HEK293 (cell line): ENCODE data around the gene DYNLT2.

Source experiments
- CTCF ChIA-PET: fragments of 350-600 bp; formaldehyde crosslinking; extraction: SDS; loops from one replicate; lab custom pipeline; 2021; ENCODE audit warnings: antibody characterized with exemption; lab: Yijun Ruan, JAX
- POLR2A ChIA-PET: fragments of 300-600 bp; formaldehyde crosslinking; extraction: SDS; loops from one replicate; lab custom pipeline; 2020; ENCODE audit warnings: antibody characterized with exemption, inconsistent platforms; lab: Yijun Ruan, JAX
- H3K27ac ChIP-seq: fragments of 200-500 bp; sonication (Bioruptor generic); 2 replicates; pipeline ENCODE4 v1.5.1; 2014; ENCODE audit warnings: low read depth, low read length, control low read depth, inconsistent platforms; ENCODE audit errors: extremely low read depth
- H3K36me3 ChIP-seq, 2 experiments: fragments of 200-500 bp in 1 of 2; sonication (Bioruptor generic) in 1 of 2; 1 replicate in 1 of 2; 2 replicates in 1 of 2; pipeline ENCODE4 v1.5.1; 2014 to 2017; ENCODE audit warnings: inconsistent platforms in 2 of 2, low read length in 2 of 2; ENCODE audit not compliant: control insufficient read depth in 2 of 2, insufficient read depth in 1 of 2
- H3K4me1 ChIP-seq: fragments of 200-500 bp; sonication (Bioruptor generic); 2 replicates; pipeline ENCODE4 v1.5.1; 2014; ENCODE audit warnings: mild to moderate bottlenecking, low read length, inconsistent platforms; ENCODE audit not compliant: control insufficient read depth, insufficient read depth
- H3K4me3 ChIP-seq: 2 replicates; pipeline ENCODE4 v1.5.1; 2011; ENCODE audit warnings: low read depth, mild to moderate bottlenecking, control low read depth, low read length, moderate library complexity
- H3K9me3 ChIP-seq: fragments of 200-500 bp; sonication (Bioruptor generic); 2 replicates; pipeline ENCODE4 v1.5.1; 2014; ENCODE audit warnings: low read depth, low read length, inconsistent platforms; ENCODE audit not compliant: control insufficient read depth, insufficient read depth
- EGR2 ChIP-seq: fragments of 450-650 bp; formaldehyde crosslinking; IDR thresholded peaks from 2 replicates; pipeline ENCODE4 v1.5.1; 2016; ENCODE audit warnings: low read depth, missing biosample characterization, missing genetic modification characterization
- FEZF1 ChIP-seq: fragments of 450-650 bp; formaldehyde crosslinking; IDR thresholded peaks from 2 replicates; pipeline ENCODE4 v1.5.1; 2016; ENCODE audit warnings: missing biosample characterization, missing genetic modification characterization
- IKZF3 ChIP-seq: fragments of 450-650 bp; IDR thresholded peaks from 2 replicates; pipeline ENCODE4 v1.5.0; 2018; ENCODE audit warnings: missing biosample characterization, mild to moderate bottlenecking, missing genetic modification characterization, moderate library complexity
- KLF17 ChIP-seq: fragments of 450-650 bp; formaldehyde crosslinking; IDR thresholded peaks from 2 replicates; pipeline ENCODE4 v1.5.1; 2016; ENCODE audit warnings: missing biosample characterization, missing genetic modification characterization
- KLF7 ChIP-seq: fragments of 450-650 bp; formaldehyde crosslinking; IDR thresholded peaks from 2 replicates; pipeline ENCODE4 v1.5.1; 2016; ENCODE audit warnings: missing biosample characterization, missing genetic modification characterization, borderline replicate concordance
- KLF9 ChIP-seq: fragments of 450-650 bp; formaldehyde crosslinking; IDR thresholded peaks from 2 replicates; pipeline ENCODE4 v1.5.1; 2016; ENCODE audit warnings: missing biosample characterization, missing genetic modification characterization, low read depth
- MEIS1 ChIP-seq: sonication (generic); formaldehyde crosslinking; IDR thresholded peaks from 2 replicates; pipeline ENCODE4 v1.8.1; 2022; ENCODE audit warnings: missing genetic modification reagents, mild to moderate bottlenecking, borderline replicate concordance
- MYNN ChIP-seq: fragments of 450-650 bp; formaldehyde crosslinking; IDR thresholded peaks from 2 replicates; pipeline ENCODE4 v1.5.1; 2016; ENCODE audit warnings: missing biosample characterization, missing genetic modification characterization, borderline replicate concordance
- PRDM2 ChIP-seq: fragments of 450-650 bp; formaldehyde crosslinking; IDR thresholded peaks from 2 replicates; pipeline ENCODE4 v1.5.1; 2016; ENCODE audit warnings: missing biosample characterization, missing genetic modification characterization, borderline replicate concordance
- SP7 ChIP-seq: fragments of 450-650 bp; formaldehyde crosslinking; IDR thresholded peaks from 2 replicates; pipeline ENCODE4 v1.5.1; 2016; ENCODE audit warnings: missing biosample characterization, missing genetic modification characterization
- YY1 ChIP-seq: fragments of 450-650 bp; formaldehyde crosslinking; IDR thresholded peaks from 2 replicates; pipeline ENCODE4 v1.5.1; 2018; ENCODE audit warnings: missing biosample characterization, missing genetic modification characterization
- ZBTB44 ChIP-seq: fragments of 450-650 bp; IDR thresholded peaks from 2 replicates; pipeline ENCODE4 v1.5.1; 2018; ENCODE audit warnings: missing biosample characterization, mild to moderate bottlenecking, missing genetic modification characterization
- ZBTB48 ChIP-seq: fragments of 450-650 bp; formaldehyde crosslinking; IDR thresholded peaks from 2 replicates; pipeline ENCODE4 v1.5.1; 2016; ENCODE audit warnings: missing biosample characterization, missing genetic modification characterization
- ZBTB7A ChIP-seq: fragments of 450-650 bp; formaldehyde crosslinking; IDR thresholded peaks from 2 replicates; pipeline ENCODE4 v1.5.1; 2016; ENCODE audit warnings: low read depth, missing biosample characterization, missing genetic modification characterization
- ZEB2 ChIP-seq: fragments of 450-650 bp; formaldehyde crosslinking; IDR thresholded peaks from 2 replicates; pipeline ENCODE4 v1.5.1; 2016; ENCODE audit warnings: missing biosample characterization, missing genetic modification characterization
- ZNF10 ChIP-seq: fragments of 450-650 bp; formaldehyde crosslinking; IDR thresholded peaks from 2 replicates; pipeline ENCODE4 v1.5.1; 2017; ENCODE audit warnings: missing biosample characterization, missing genetic modification characterization
- ZNF112 ChIP-seq: fragments of 450-650 bp; formaldehyde crosslinking; IDR thresholded peaks from 2 replicates; pipeline ENCODE4 v1.5.0; 2017; ENCODE audit warnings: missing biosample characterization, missing genetic modification characterization
- ZNF140 ChIP-seq: fragments of 450-650 bp; formaldehyde crosslinking; IDR thresholded peaks from 2 replicates; pipeline ENCODE4 v1.5.1; 2016; ENCODE audit warnings: missing biosample characterization, missing genetic modification characterization
- ZNF146 ChIP-seq: fragments of 450-650 bp; formaldehyde crosslinking; IDR thresholded peaks from 2 replicates; pipeline ENCODE4 v1.5.1; 2016; ENCODE audit warnings: missing biosample characterization, missing genetic modification characterization
- ZNF223 ChIP-seq: fragments of 450-650 bp; formaldehyde crosslinking; IDR thresholded peaks from 2 replicates; pipeline ENCODE4 v1.5.1; 2016; ENCODE audit warnings: missing biosample characterization, missing genetic modification characterization
- ZNF24 ChIP-seq: fragments of 450-650 bp; formaldehyde crosslinking; IDR thresholded peaks from 2 replicates; pipeline ENCODE4 v1.5.1; 2016; ENCODE audit warnings: missing biosample characterization, missing genetic modification characterization
- ZNF423 ChIP-seq: fragments of 450-650 bp; formaldehyde crosslinking; IDR thresholded peaks from 2 replicates; pipeline ENCODE4 v1.5.1; 2016; ENCODE audit warnings: missing biosample characterization, missing genetic modification characterization
- ZNF558 ChIP-seq: fragments of 450-650 bp; formaldehyde crosslinking; IDR thresholded peaks from 2 replicates; pipeline ENCODE4 v1.5.1; 2016; ENCODE audit warnings: missing biosample characterization, missing genetic modification characterization
- ZNF580 ChIP-seq: fragments of 450-650 bp; formaldehyde crosslinking; IDR thresholded peaks from 2 replicates; pipeline ENCODE4 v1.5.1; 2016; ENCODE audit warnings: missing biosample characterization, missing genetic modification characterization
- ZNF596 ChIP-seq: fragments of 450-650 bp; IDR thresholded peaks from 2 replicates; pipeline ENCODE4 v1.5.0; 2018; ENCODE audit warnings: missing biosample characterization, mild to moderate bottlenecking, missing genetic modification characterization, moderate library complexity
- ZNF600 ChIP-seq: fragments of 450-650 bp; formaldehyde crosslinking; IDR thresholded peaks from 2 replicates; pipeline ENCODE4 v1.5.1; 2016; ENCODE audit warnings: missing biosample characterization, missing genetic modification characterization
- ZNF660 ChIP-seq: fragments of 450-650 bp; IDR thresholded peaks from 2 replicates; pipeline ENCODE4 v1.5.1; 2018; ENCODE audit warnings: missing biosample characterization, mild to moderate bottlenecking, missing genetic modification characterization
- ZNF670 ChIP-seq: fragments of 450-650 bp; formaldehyde crosslinking; IDR thresholded peaks from 2 replicates; pipeline ENCODE4 v1.5.1; 2016; ENCODE audit warnings: missing biosample characterization, missing genetic modification characterization, low read depth
- ZSCAN23 ChIP-seq: fragments of 450-650 bp; formaldehyde crosslinking; IDR thresholded peaks from 2 replicates; pipeline ENCODE4 v1.5.1; 2016; ENCODE audit warnings: missing biosample characterization, missing genetic modification characterization

DYNLT2 gene

GRCh38 chr6:169751242-169752073, at the start of gene DYNLT2, which contains the start of gene ERMARD:
DYNLT2 (minus strand) TSS chr6:169751572; CDS start chr6:169751458, 114 bp downstream.
ERMARD (plus strand) TSS chr6:169751622; CDS start chr6:169751658, 36 bp downstream.
- ChIA-PET POLR2A (interaction anchor here (0.5 to 3.0 kb wide), 20 partner anchors 12 to 808 kb away, joined by 3 to 21 read pairs (median 4); partner anchors contain the start of genes C6orf120, PSMB1, TBP and WDR27), CTCF (interaction anchor here (0.6 to 3.4 kb wide), 4 partner anchors 11 to 72 kb away, joined by 3 to 11 read pairs (median 3); no protein-coding TSS in a partner anchor)
- Histone ChIP-seq H3K9me3 (no peaks in the 10 kb centered on the region), H3K27ac (peak within 1 kb of the TSS; percentile 92), H3K4me1 (peaks cover 12% of the 10 kb centered on the region; the same call in 1 of the 2 replicates), H3K4me3 (peak within 1 kb of the TSS; percentile 75), H3K36me3 (peaks cover 0 to 13% of the 10 kb centered on the region in 2 experiments; a peak in 1 of 3 replicates)
- TF ChIP-seq ZNF670 (no peak), ZNF580 (tag by site-specific recombination) (peak; percentile 99), ZSCAN23 (tag by site-specific recombination) (no peak), MYNN (tag by site-specific recombination) (0 out of 2 replicates have a peak, but pooled peaks have one; percentile 22), ZNF600 (peak; percentile 37; the same call in 1 of the 2 replicates), ZNF223 (tag by site-specific recombination) (no peak), KLF7 (tag by site-specific recombination) (peak; percentile 81; the same call in 1 of the 2 replicates), PRDM2 (tag by site-specific recombination) (no peak), ZBTB48 (tag by site-specific recombination) (peak; percentile 51; the same call in 1 of the 2 replicates), ZNF596 (tag by site-specific recombination) (no peak), FEZF1 (tag by site-specific recombination) (no peak), ZNF10 (tag by site-specific recombination) (peak; percentile 31), YY1 (tag by site-specific recombination) (peak; percentile 80), ZNF558 (tag by site-specific recombination) (no peak), IKZF3 (peak; percentile 83), ZBTB7A (tag by site-specific recombination) (0 out of 2 replicates have a peak, but pooled peaks have one; percentile 28), ZNF660 (tag by site-specific recombination) (peak; percentile 48; the same call in 1 of the 2 replicates), KLF17 (peak; percentile 87), ZNF146 (tag by site-specific recombination) (no peak), EGR2 (tag by site-specific recombination) (peak; percentile 96), SP7 (tag by site-specific recombination) (peak; percentile 71), KLF9 (tag by site-specific recombination) (peak; percentile 72), ZNF423 (0 out of 2 replicates have a peak, but pooled peaks have one; percentile 23), ZNF24 (peak; percentile 67), ZBTB44 (0 out of 2 replicates have a peak, but pooled peaks have one; percentile 7), ZEB2 (tag by site-specific recombination) (peak; percentile 90), ZNF140 (tag by site-specific recombination) (no peak), ZNF112 (tag by site-specific recombination) (no peak), MEIS1 (CRISPR knock-in tag) (peak; percentile 60; the same call in 1 of the 2 replicates)
